Loucy (cell line): ENCODE data around the gene SLC15A1.

Experiments
- EZH2phosphoT487 ChIP-seq: fragments of 200-600 bp; IDR thresholded peaks from 2 replicates; pipeline ENCODE4 v1.6.1; 2018; ENCODE audit warnings: antibody characterized with exemption, mild to moderate bottlenecking, moderate library complexity, borderline replicate concordance
- TF ChIP-seq, protein P1 (sequence below): fragments of 200-600 bp; sonication (generic); conservative IDR thresholded peaks from 2 replicates; pipeline ENCODE4 v1.5.1; 2014; ENCODE audit warnings: mild to moderate bottlenecking, antibody characterized with exemption, low read length

DNA sequence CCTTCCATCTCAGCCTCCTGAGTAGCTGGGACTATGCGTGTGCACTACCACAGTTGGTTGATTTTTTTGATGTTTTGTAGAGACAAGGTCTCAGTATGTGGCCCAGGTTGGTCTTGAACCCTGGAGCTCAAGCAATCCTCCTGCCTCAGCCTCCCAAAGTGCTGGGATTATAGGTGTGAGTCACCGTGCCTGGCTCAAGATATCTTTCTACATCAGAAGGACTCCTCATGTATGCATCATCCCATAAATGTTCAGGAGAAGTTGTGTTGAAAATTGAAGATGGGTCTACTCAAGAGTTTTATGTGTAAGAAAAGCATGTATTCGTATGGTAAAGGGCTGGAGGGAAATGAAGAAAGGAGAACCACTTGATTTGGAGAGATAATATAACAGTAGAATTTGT lies 103.8 kb downstream of the SLC15A1 start:
- TF ChIP-seq, protein P1, sequence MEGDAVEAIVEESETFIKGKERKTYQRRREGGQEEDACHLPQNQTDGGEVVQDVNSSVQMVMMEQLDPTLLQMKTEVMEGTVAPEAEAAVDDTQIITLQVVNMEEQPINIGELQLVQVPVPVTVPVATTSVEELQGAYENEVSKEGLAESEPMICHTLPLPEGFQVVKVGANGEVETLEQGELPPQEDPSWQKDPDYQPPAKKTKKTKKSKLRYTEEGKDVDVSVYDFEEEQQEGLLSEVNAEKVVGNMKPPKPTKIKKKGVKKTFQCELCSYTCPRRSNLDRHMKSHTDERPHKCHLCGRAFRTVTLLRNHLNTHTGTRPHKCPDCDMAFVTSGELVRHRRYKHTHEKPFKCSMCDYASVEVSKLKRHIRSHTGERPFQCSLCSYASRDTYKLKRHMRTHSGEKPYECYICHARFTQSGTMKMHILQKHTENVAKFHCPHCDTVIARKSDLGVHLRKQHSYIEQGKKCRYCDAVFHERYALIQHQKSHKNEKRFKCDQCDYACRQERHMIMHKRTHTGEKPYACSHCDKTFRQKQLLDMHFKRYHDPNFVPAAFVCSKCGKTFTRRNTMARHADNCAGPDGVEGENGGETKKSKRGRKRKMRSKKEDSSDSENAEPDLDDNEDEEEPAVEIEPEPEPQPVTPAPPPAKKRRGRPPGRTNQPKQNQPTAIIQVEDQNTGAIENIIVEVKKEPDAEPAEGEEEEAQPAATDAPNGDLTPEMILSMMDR: no peak
- no peak for TF ChIP-seq EZH2phosphoT487
